ENCODE measurements around the gene VSTM4. TPM values are rescaled to one million over a fixed set of nuclear protein-coding genes. Genes with fewer than 3 reads are reported as not detected.

The VSTM4 gene
- total RNA-seq, 2 donors from 2014 or later, result 1.2 to 3.1 TPM

GRCh38 chr10:49115796-49116508 lies 630 bp upstream of the VSTM4 start:
- Histone ChIP-seq H3K4me3 (no peak overlapping the region), H3K36me3 (no peaks in the 10 kb centered on the region), H3K9ac (ENCODE audit: low read depth in 2 of 2, low read length in 2 of 2) (no peak overlapping the region), H3K4me1 (no peaks in the 10 kb centered on the region), H3K27me3 (peaks cover 4% of the 10 kb centered on the region), H3K27ac (no peak overlapping the region), H3K9me3 (no peaks in the 10 kb centered on the region)
- intact Hi-C loops (cut with DNase I), result no loop called here
- TF ChIP-seq, protein P1, sequence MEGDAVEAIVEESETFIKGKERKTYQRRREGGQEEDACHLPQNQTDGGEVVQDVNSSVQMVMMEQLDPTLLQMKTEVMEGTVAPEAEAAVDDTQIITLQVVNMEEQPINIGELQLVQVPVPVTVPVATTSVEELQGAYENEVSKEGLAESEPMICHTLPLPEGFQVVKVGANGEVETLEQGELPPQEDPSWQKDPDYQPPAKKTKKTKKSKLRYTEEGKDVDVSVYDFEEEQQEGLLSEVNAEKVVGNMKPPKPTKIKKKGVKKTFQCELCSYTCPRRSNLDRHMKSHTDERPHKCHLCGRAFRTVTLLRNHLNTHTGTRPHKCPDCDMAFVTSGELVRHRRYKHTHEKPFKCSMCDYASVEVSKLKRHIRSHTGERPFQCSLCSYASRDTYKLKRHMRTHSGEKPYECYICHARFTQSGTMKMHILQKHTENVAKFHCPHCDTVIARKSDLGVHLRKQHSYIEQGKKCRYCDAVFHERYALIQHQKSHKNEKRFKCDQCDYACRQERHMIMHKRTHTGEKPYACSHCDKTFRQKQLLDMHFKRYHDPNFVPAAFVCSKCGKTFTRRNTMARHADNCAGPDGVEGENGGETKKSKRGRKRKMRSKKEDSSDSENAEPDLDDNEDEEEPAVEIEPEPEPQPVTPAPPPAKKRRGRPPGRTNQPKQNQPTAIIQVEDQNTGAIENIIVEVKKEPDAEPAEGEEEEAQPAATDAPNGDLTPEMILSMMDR (IDR thresholded peaks at IDR 0.05), result no peak
- DNase-seq, result no peak

- peak overlapping the region; percentile 32 for H3K27ac ChIP-seq
- H3K4me3 ChIP-seq, result peak overlapping the region; percentile 24
- no peaks in the 10 kb centered on the region for H3K4me1 ChIP-seq
- H3K36me3 ChIP-seq, result no peaks in the 10 kb centered on the region
- TF ChIP-seq, protein P1 (IDR thresholded peaks at IDR 0.05), result no peak
- peak overlapping the region in 1 of 2 donors; percentile 68 for H3K9ac ChIP-seq (ENCODE audit: low read depth in 2 of 2, low read length in 2 of 2)
- peaks cover 4% of the 10 kb centered on the region for H3K27me3 ChIP-seq
- intact Hi-C loops (cut with DNase I), result no loop called here
- H3K9me3 ChIP-seq, result no peaks in the 10 kb centered on the region
- no peak for DNase-seq
Observed at GRCh38 chr10:49114718-49115014, 656 bp downstream of the VSTM4 start.

DNA sequence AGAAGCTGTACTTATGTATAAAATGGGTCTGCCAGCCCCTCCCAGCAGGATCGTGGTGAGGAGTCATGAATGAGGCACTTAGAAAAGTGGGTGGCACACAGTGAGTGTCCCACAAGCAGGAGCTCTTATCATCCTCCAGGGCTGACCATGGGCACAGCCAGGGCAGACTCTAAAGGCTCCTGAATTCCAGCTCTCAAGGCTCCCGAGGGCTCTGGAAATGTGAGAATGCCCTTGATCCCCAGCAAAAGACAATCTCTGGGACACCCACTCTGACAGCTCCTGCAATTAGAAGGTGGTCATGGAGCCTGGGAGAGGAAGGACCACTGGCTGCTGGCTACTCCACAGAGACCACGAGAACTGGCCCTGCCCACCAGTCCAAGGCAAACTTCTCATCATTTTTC lies 1.6 kb downstream of the VSTM4 start:
- H3K27ac ChIP-seq, result no peak overlapping the region
- intact Hi-C loops (cut with DNase I), result no loop called here
- H3K27me3 ChIP-seq, result peaks cover 4% of the 10 kb centered on the region
- no peaks in the 10 kb centered on the region for H3K4me1 ChIP-seq
- no peak overlapping the region for H3K4me3 ChIP-seq
- no peak overlapping the region for H3K9ac ChIP-seq (ENCODE audit: low read depth in 2 of 2, low read length in 2 of 2)
- no peaks in the 10 kb centered on the region for H3K9me3 ChIP-seq
- H3K36me3 ChIP-seq, result no peaks in the 10 kb centered on the region
- DNase-seq, result no peak
- TF ChIP-seq, protein P1 (IDR thresholded peaks at IDR 0.05), result no peak

DNA sequence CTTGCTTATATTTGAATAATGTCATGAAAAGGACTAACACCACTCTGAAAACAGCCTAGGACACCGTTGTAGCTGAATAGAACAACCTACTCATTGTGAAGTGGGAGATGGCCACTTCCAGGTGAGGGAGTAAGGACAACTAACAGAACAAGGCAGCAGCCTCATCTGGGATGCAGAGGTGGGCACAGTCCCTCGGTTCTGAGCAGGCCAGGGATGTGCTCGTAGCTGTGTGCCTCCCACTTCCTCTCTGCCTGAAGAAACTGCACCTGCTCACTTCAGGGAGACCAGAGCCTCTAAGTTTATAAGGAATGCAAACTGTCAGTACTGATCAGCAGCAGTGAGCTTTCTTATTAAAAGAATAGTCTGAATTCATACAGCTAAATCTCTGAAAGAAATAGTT lies 2.5 kb downstream of the VSTM4 start:
- Histone ChIP-seq H3K36me3 (no peaks in the 10 kb centered on the region), H3K9me3 (no peaks in the 10 kb centered on the region), H3K4me1 (no peaks in the 10 kb centered on the region), H3K27me3 (peaks cover 4% of the 10 kb centered on the region), H3K4me3 (no peak overlapping the region), H3K27ac (no peak overlapping the region), H3K9ac (ENCODE audit: low read depth in 2 of 2, low read length in 2 of 2) (no peak overlapping the region)
- TF ChIP-seq, protein P1 (IDR thresholded peaks at IDR 0.05), result no peak
- intact Hi-C loops (cut with DNase I), result no loop called here
- no peak for DNase-seq

GRCh38 chr10:49112098-49112497 lies 3.2 kb downstream of the VSTM4 start:
- Histone ChIP-seq H3K36me3 (no peaks in the 10 kb centered on the region), H3K4me3 (no peak overlapping the region), H3K9me3 (no peaks in the 10 kb centered on the region), H3K27ac (no peak overlapping the region), H3K27me3 (peaks cover 4% of the 10 kb centered on the region), H3K4me1 (no peaks in the 10 kb centered on the region), H3K9ac (ENCODE audit: low read depth in 2 of 2, low read length in 2 of 2) (no peak overlapping the region)
- DNase-seq, result no peak
- TF ChIP-seq, protein P1 (IDR thresholded peaks at IDR 0.05), result no peak
- intact Hi-C loops (cut with DNase I), result no loop called here
